SU-DHL-6 (cell line): ENCODE data around the gene TMEM187.

Experiments
- H2AFZ ChIP-seq: fragments of 200-600 bp; sonication (generic); 2 replicates; pipeline ENCODE4 v1.6.1; 2014; ENCODE audit warnings: low read depth, mild to moderate bottlenecking, moderate library complexity, mixed read lengths, antibody characterized with exemption, low read length; ENCODE audit not compliant: severe bottlenecking
- H3F3A ChIP-seq: fragments of 200-600 bp; shearing (Covaris generic); 2 replicates; pipeline ENCODE4 v1.6.0; 2016; ENCODE audit warnings: antibody characterized with exemption, mild to moderate bottlenecking; ENCODE audit not compliant: insufficient read depth
- H3K27ac ChIP-seq: fragments of 200-600 bp; sonication (generic); 2 replicates; pipeline ENCODE4 v1.5.1; 2016; ENCODE audit warnings: low read depth, mild to moderate bottlenecking, low read length, moderate library complexity, mixed read lengths
- H3K27me3 ChIP-seq: fragments of 200-600 bp; sonication (generic), shearing (Covaris generic); 2 replicates; pipeline ENCODE4 v1.6.0; 2014; ENCODE audit warnings: mild to moderate bottlenecking, low read length
- H3K36me3 ChIP-seq: fragments of 200-600 bp; sonication (generic); 2 replicates; pipeline ENCODE4 v1.6.1; 2014; ENCODE audit warnings: mild to moderate bottlenecking, low read length, mixed read lengths
- H3K4me2 ChIP-seq: fragments of 300-600, 200-600 bp; shearing (Covaris generic), sonication (generic); 2 replicates; pipeline ENCODE4 v1.6.0; 2014; ENCODE audit warnings: low read length, low read depth, mild to moderate bottlenecking; ENCODE audit not compliant: poor library complexity, severe bottlenecking
- H3K4me3 ChIP-seq: fragments of 200-600 bp; sonication (generic); 2 replicates; pipeline ENCODE4 v1.5.1; 2014; ENCODE audit warnings: antibody characterized with exemption, low read length, mild to moderate bottlenecking, mixed read lengths; ENCODE audit not compliant: insufficient read depth, poor library complexity, severe bottlenecking
- H3K79me2 ChIP-seq: fragments of 200-600 bp; sonication (generic); 2 replicates; pipeline ENCODE4 v1.6.1; 2014; ENCODE audit warnings: mild to moderate bottlenecking, low read length, moderate library complexity; ENCODE audit not compliant: insufficient read depth
- H3K9ac ChIP-seq: fragments of 200-600 bp; sonication (generic); 2 replicates; pipeline ENCODE4 v1.7.0; 2014; ENCODE audit warnings: mild to moderate bottlenecking, low read length
- H3K9me2 ChIP-seq: fragments of 200-600 bp; sonication (generic); replicated peaks from 2 replicates; pipeline ENCODE4 v1.6.1; 2014; ENCODE audit warnings: low read length; ENCODE audit not compliant: insufficient read depth
- H3K9me3 ChIP-seq: fragments of 200-600 bp; sonication (generic); 2 replicates; pipeline ENCODE4 v1.6.1; 2014; ENCODE audit warnings: low read length, mixed read lengths; ENCODE audit not compliant: insufficient read depth
- H4K20me1 ChIP-seq: fragments of 200-600 bp; sonication (generic); 2 replicates; pipeline ENCODE4 v1.6.1; 2014; ENCODE audit warnings: low read depth, mild to moderate bottlenecking, antibody characterized with exemption, low read length, moderate library complexity, mixed read lengths
- CTCF ChIP-seq: fragments of 200-600 bp; sonication (generic); IDR thresholded peaks from one replicate; pipeline ENCODE4 v1.5.1; 2017; ENCODE audit warnings: antibody characterized with exemption, mild to moderate bottlenecking, low read length, moderate library complexity; ENCODE audit not compliant: insufficient read depth, poor library complexity, severe bottlenecking
- EZH2phosphoT487 ChIP-seq: fragments of 200-600 bp; sonication (generic), shearing (Covaris generic); conservative IDR thresholded peaks from 2 replicates; pipeline ENCODE4 v1.6.1; 2018; ENCODE audit warnings: mild to moderate bottlenecking, antibody characterized with exemption, low read length, moderate library complexity, mixed read lengths

TMEM187 gene

DNA sequence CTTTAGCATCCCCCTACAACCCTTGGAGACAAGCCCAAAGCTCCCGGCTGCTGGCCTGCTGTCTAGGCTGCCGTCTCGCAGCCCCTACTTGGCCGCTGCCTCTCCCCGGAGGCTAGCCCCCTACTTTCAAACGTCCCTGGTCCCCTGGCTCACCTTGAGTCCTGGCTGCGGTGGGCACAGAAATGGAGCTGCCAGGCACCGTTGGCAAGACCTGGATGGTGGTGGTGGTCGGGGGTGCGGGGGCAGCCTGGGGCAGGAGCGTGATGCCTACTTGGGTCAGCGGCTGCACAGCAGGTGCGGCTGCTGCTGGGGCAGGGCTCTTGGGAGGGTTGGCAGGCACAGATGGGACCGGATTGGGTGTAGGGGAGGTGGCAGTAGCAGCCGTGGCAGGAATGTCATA is 12.9 kb upstream of the TMEM187 start:
- no peak for TF ChIP-seq EZH2phosphoT487
- TF ChIP-seq CTCF = no peak
- H3K9me2 ChIP-seq = no peaks in the 10 kb centered on the region
- no peak overlapping the region for H2AFZ ChIP-seq
- no peaks in the 10 kb centered on the region for H3K27me3 ChIP-seq
- H3K4me3 ChIP-seq = no peak overlapping the region
- no peaks in the 10 kb centered on the region for H3F3A ChIP-seq
- no peak overlapping the region for H3K4me2 ChIP-seq
- no peaks in the 10 kb centered on the region for H3K9me3 ChIP-seq
- no peak overlapping the region for H3K27ac ChIP-seq
- no peaks in the 10 kb centered on the region for H3K36me3 ChIP-seq
- peaks cover 32% of the 10 kb centered on the region for H3K79me2 ChIP-seq
- no peak overlapping the region for H3K9ac ChIP-seq
- peaks cover 3% of the 10 kb centered on the region; the same call in 1 of the 2 replicates for H4K20me1 ChIP-seq

GRCh38 chrX:153960077-153960476 is 12.5 kb upstream of the TMEM187 start:
- Histone ChIP-seq H3K9me3 (no peaks in the 10 kb centered on the region), H3K79me2 (peaks cover 37% of the 10 kb centered on the region), H3K27me3 (no peaks in the 10 kb centered on the region), H3K4me3 (no peak overlapping the region), H3F3A (no peaks in the 10 kb centered on the region), H3K4me2 (no peak overlapping the region), H3K9me2 (no peaks in the 10 kb centered on the region), H3K36me3 (no peaks in the 10 kb centered on the region), H2AFZ (no peak overlapping the region), H3K9ac (no peak overlapping the region), H4K20me1 (peaks cover 7% of the 10 kb centered on the region; the same call in 1 of the 2 replicates), H3K27ac (no peak overlapping the region)
- TF ChIP-seq EZH2phosphoT487 = no peak
- TF ChIP-seq CTCF = no peak

DNA sequence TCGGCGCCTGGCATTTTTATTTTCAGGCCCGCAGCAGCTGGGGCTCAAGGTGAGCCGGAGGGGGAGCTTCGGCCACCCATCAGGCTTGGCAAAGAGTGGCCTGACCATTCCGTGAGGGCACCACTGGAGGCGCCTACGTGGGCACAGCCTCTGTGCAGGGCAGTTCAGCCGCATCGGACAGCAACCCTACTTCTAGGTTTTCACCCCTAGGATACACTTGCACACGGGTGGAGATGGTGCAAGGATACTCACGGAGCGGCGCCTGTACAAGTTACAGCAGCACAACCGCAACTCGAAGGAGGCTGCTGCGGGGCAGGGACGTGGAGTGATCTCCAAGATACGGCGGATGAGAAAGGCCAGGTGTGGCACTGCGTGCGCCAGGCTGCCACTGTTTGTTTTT is 11.8 kb upstream of the TMEM187 start:
- Histone ChIP-seq H3K36me3 (no peaks in the 10 kb centered on the region), H3K9ac (no peak overlapping the region), H3K4me2 (no peak overlapping the region), H3K9me3 (no peaks in the 10 kb centered on the region), H2AFZ (no peak overlapping the region), H4K20me1 (peaks cover 7% of the 10 kb centered on the region; the same call in 1 of the 2 replicates), H3K27me3 (no peaks in the 10 kb centered on the region), H3K4me3 (no peak overlapping the region), H3K27ac (no peak overlapping the region), H3K9me2 (no peaks in the 10 kb centered on the region), H3F3A (no peaks in the 10 kb centered on the region), H3K79me2 (peaks cover 44% of the 10 kb centered on the region)
- TF ChIP-seq EZH2phosphoT487 (no peak), CTCF (no peak)
